Measurements from ENCODE around the gene SRP9.

DNA sequence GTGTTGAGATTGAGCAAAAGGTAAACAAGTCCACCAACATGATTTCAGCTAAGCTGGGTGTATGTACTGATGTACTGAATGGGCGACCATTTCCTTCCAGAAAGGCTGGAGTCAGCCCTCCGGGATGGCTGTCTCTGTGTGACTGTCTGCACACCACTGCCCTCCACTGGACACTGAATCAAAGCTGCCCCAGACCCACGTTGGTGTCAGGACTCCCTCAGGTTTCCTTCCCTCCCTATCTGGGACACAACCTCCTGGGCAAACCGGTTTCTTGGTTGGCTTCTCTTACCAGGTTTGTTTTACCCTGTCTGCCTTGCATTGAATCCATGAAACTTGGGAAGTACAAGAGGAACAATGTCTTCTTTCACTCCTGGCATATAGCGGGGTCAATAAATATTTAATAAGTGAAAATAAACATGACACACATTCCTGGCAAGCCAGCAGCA is 5.3 kb upstream of the SRP9 start:
- TF ChIP-seq EP300 (IDR thresholded peaks at IDR 0.05), result no peak
- TF ChIP-seq, protein P1, sequence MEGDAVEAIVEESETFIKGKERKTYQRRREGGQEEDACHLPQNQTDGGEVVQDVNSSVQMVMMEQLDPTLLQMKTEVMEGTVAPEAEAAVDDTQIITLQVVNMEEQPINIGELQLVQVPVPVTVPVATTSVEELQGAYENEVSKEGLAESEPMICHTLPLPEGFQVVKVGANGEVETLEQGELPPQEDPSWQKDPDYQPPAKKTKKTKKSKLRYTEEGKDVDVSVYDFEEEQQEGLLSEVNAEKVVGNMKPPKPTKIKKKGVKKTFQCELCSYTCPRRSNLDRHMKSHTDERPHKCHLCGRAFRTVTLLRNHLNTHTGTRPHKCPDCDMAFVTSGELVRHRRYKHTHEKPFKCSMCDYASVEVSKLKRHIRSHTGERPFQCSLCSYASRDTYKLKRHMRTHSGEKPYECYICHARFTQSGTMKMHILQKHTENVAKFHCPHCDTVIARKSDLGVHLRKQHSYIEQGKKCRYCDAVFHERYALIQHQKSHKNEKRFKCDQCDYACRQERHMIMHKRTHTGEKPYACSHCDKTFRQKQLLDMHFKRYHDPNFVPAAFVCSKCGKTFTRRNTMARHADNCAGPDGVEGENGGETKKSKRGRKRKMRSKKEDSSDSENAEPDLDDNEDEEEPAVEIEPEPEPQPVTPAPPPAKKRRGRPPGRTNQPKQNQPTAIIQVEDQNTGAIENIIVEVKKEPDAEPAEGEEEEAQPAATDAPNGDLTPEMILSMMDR (IDR thresholded peaks at IDR 0.05), result peak; percentile 41 to 92 (median 81)
- no peak for TF ChIP-seq POLR2A (IDR thresholded peaks at IDR 0.05)
